ENCODE results near the gene PRTG. TPM values are rescaled to one million over a fixed set of nuclear protein-coding genes. Genes with fewer than 3 reads are reported as not detected.
A peak's percentile ranks its signal among the peaks of the same experiment; 100 is the strongest.

The PRTG gene
- total and polyA plus RNA-seq, 2 of the 13 experiments (the other 11 are each of a cell fraction or from before 2014, with no cell fraction given), result 13.2 to 22.3 TPM

- no peak for TF ChIP-seq DPF2 (CRISPR knock-in tag; IDR thresholded peaks at IDR 0.05; ENCODE audit: borderline replicate concordance, low read depth)
- TF ChIP-seq ZKSCAN5 (CRISPR knock-in tag; IDR thresholded peaks at IDR 0.05), result no peak
- no peak for TF ChIP-seq AFF4 (CRISPR knock-in tag; IDR thresholded peaks at IDR 0.05)
- TF ChIP-seq MYNN (CRISPR knock-in tag; IDR thresholded peaks at IDR 0.05; ENCODE audit: low read depth), result 0 out of 2 replicates have a peak, but pooled peaks have one; percentile 62
- TF ChIP-seq KLF15 (CRISPR knock-in tag; IDR thresholded peaks at IDR 0.05; ENCODE audit: borderline replicate concordance), result no peak
- TF ChIP-seq FOXP1 (IDR thresholded peaks at IDR 0.05), result no peak
- no peak for TF ChIP-seq FOXP1 (CRISPR knock-in tag; IDR thresholded peaks at IDR 0.05)
- no peak for TF ChIP-seq SMC3 (IDR thresholded peaks at IDR 0.05; ENCODE audit: low read length)
- 0 out of 2 replicates have a peak, but pooled peaks have one; percentile 15 for TF ChIP-seq PPARG (CRISPR knock-in tag; conservative IDR thresholded peaks at IDR 0.05)
- TF ChIP-seq ZNF552 (CRISPR knock-in tag; IDR thresholded peaks at IDR 0.05; ENCODE audit: borderline replicate concordance), result no peak; the same call in 1 of the 2 replicates
- TF ChIP-seq MBNL3 (CRISPR knock-in tag; conservative IDR thresholded peaks at IDR 0.05), result no peak
- TF ChIP-seq SOX6 (IDR thresholded peaks at IDR 0.05), result no peak
- TF ChIP-seq SOX6 (CRISPR knock-in tag; IDR thresholded peaks at IDR 0.05), result peak; percentile 58
- TF ChIP-seq HCFC1 (IDR thresholded peaks at IDR 0.05; ENCODE audit: low read depth, low read length), result no peak
- peak; percentile 69 for TF ChIP-seq PHF20 (CRISPR knock-in tag; IDR thresholded peaks at IDR 0.05)
- TF ChIP-seq ZBTB1 (CRISPR knock-in tag; IDR thresholded peaks at IDR 0.05; ENCODE audit: borderline replicate concordance), result no peak
- 0 out of 2 replicates have a peak, but pooled peaks have one; percentile 42 for TF ChIP-seq CHCHD3 (CRISPR knock-in tag; IDR thresholded peaks at IDR 0.05)
- 0 out of 2 replicates have a peak, but pooled peaks have one; percentile 45 for TF ChIP-seq ZBTB25 (CRISPR knock-in tag; IDR thresholded peaks at IDR 0.05)
- TF ChIP-seq ZSCAN22 (CRISPR knock-in tag; IDR thresholded peaks at IDR 0.05), result no peak
- TF ChIP-seq ZFP41 (CRISPR knock-in tag; IDR thresholded peaks at IDR 0.05; ENCODE audit: borderline replicate concordance), result no peak
- 0 out of 2 replicates have a peak, but pooled peaks have one; percentile 49 for TF ChIP-seq HMG20B (CRISPR knock-in tag; conservative IDR thresholded peaks at IDR 0.05)
- TF ChIP-seq ZNF672 (CRISPR knock-in tag; IDR thresholded peaks at IDR 0.05), result no peak
- TF ChIP-seq CREB1 (IDR thresholded peaks at IDR 0.05), result no peak
- TF ChIP-seq CREB1 (CRISPR knock-in tag; IDR thresholded peaks at IDR 0.05), result no peak
- peak; percentile 39; the same call in 1 of the 2 replicates for TF ChIP-seq ZNF160 (CRISPR knock-in tag; IDR thresholded peaks at IDR 0.05)
- peak in 1 of 2 experiments; percentile 84; a peak in 2 of 4 replicates for TF ChIP-seq KLF16 (CRISPR knock-in tag; IDR thresholded peaks at IDR 0.05)
- no peak for TF ChIP-seq ZNF83 (CRISPR knock-in tag; IDR thresholded peaks at IDR 0.05; ENCODE audit: borderline replicate concordance)
- TF ChIP-seq ZSCAN31 (CRISPR knock-in tag; IDR thresholded peaks at IDR 0.05; ENCODE audit: low read depth), result no peak
Observed at GRCh38 chr15:55742927-55743728, at the start of gene PRTG (continued).

Measured in HepG2 (cell line).